ENCODE measurements around the gene RGS3.

- TF ChIP-seq, protein P1, sequence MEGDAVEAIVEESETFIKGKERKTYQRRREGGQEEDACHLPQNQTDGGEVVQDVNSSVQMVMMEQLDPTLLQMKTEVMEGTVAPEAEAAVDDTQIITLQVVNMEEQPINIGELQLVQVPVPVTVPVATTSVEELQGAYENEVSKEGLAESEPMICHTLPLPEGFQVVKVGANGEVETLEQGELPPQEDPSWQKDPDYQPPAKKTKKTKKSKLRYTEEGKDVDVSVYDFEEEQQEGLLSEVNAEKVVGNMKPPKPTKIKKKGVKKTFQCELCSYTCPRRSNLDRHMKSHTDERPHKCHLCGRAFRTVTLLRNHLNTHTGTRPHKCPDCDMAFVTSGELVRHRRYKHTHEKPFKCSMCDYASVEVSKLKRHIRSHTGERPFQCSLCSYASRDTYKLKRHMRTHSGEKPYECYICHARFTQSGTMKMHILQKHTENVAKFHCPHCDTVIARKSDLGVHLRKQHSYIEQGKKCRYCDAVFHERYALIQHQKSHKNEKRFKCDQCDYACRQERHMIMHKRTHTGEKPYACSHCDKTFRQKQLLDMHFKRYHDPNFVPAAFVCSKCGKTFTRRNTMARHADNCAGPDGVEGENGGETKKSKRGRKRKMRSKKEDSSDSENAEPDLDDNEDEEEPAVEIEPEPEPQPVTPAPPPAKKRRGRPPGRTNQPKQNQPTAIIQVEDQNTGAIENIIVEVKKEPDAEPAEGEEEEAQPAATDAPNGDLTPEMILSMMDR (IDR thresholded peaks at IDR 0.05; ENCODE audit: low read length) = no peak
- TF ChIP-seq EZH2 (optimal IDR thresholded peaks at IDR 0.05; ENCODE audit: low read depth, low read length) = no peak
Measured at GRCh38 chr9:113538701-113539430, 75.3 kb downstream of the RGS3 start.

Measured in MM.1S (cell line).